HG03442 (cell line): Measurements from ENCODE around the gene SPEN.
"Not testable (repeated sequence)": the region's sequence is repeated elsewhere in the genome, so short reads cannot be mapped to it uniquely, and the experiment has no call there.

Experiments used
- ATAC-seq: cut with Tn5 transposase; IDR thresholded peaks from one replicate; pipeline ENCODE4 v1.9.1; 2021; ENCODE audit warnings: mild to moderate bottlenecking, moderate library complexity; ENCODE audit not compliant: unreplicated experiment

Gene SPEN

DNA sequence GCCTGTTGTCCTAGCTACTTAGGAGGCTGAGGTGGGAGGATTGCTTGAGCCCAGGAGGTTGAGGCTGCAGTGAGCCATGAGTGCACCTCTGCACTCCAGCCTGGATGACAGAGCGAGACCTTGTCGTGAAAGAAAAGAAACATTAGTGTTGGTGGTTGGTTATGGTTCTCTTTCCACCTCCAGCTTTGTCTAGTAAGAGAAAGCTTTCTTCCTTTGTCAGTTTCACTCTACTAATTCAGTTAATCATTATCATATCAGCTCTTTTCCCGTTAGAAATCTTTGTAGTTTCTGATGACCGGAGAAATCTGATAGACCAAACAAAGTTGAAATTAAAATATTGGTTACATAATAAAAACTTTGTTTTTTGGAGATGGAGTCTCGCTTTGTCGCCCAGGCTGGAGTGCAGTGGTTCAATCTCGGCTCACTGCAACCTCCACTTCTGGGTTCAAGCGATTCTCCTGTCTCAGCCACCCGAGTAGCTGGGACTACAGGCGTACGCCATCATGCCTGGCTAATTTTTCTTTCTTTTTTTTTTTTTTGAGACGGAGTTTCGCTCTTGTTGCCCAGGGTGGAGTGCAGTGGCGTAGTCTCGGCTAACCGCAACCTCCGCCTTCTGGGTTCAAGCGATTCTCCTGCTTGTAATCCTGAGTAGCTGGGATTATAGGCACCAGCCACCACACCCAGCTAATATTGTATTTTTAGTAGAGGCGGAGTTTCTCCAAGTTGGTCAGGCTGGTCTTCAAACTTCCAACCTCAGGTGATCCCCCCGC lies 49.5 kb downstream of the SPEN start:
- not testable (repeated sequence) for ATAC-seq

DNA sequence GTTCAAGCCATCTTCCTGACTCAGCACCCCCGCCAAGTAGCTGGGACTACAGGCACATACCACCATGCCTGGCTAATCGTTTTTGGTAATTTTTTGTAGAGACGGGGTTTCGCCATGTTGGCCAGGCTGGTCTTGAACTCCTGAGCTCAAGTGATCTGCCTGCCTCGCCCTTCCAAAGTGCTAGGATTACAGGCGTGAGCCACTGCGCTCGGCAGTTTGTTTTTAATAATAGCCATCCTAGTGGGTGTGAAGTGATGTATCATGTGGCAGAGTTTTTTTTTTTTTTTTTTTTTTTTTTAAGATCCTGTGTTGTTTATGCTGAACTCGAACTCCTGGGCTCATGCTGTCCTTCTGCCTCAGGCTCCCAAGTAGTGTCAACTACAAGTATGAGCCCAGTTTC lies 51.8 kb downstream of the SPEN start:
- no peak for ATAC-seq

DNA sequence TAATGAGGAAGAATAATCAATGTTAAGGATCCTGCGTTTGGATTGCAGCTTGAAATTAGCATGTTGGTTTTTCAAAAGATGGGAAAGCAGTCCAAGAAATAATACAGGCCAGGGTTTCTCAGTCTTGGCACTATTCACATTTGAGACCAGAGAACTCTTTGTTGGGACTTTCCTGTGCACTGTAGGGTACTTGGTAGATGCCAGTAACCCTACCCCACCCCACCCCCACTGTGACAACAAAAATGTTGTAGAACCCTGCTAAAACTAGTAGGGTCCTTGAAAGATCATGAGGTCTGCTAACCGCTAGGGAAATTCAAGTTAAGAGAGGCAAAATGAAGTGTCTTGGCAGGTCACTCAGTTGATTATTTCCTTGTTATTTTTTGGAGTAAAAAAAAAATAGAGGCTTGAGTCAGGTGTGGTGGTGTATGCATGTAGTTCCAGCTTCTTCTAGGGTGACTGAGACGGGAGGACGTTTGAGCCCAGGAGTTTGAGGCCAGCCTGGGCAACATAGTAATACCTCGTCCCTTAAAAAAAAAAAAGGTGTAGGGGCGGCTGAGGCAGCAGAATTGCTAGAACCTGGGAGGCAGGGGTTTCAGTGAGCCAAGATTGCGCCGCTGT lies 53.3 kb downstream of the SPEN start:
- ATAC-seq = no peak

DNA sequence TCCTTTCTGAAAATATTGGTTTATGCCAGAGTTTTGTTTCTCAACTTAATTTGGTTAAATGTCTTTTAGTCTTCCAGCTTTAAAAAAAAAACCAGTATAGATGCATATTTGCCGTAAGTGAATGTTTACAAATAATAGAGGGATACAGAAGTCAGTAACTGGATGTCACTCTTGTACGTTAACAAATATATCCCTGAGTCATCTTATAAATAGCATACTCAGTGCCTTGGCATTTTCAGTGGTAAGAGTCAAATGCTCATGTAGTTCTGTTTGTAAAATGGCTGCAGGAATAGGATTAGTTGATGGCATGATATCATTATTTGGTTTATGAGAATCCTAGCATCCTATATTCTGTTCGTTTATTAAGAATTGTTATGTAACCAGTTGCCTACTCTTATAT lies 55.4 kb downstream of the SPEN start:
- ATAC-seq = no peak

DNA sequence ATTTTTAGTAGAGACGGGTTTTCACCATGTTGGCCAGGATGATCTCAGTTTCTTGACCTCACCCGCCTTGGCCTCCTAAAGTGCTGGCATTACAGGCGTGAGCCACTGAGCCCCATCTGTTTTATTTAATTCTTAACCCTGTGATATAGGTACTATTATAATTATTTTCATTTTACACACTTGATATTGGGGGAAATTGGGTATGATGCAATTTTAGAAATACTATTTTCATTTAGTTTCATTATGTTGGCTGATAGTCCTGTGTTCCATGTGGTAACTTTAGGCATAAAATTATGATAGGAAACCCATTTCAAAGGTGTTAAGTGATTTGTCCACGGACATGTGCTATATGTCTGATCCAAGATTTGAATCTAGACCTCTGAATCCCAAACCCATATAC lies 61.1 kb downstream of the SPEN start:
- no peak for ATAC-seq

DNA sequence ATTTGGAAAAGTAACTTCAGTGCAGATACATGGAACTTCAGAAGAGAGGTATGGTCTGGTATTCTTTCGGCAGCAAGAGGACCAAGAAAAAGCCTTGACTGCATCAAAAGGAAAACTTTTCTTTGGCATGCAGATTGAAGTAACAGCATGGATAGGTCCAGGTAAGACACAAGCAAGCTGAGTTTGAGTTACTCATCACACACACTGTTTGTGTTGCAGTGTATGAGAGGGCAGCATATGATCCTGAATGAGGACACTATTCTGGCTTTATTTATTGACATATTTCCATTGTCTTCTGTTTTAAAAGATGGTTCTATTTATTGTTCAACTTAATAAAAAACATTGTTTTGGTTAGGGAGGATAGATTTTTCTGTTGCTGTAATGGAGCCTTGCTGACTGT lies 63.6 kb downstream of the SPEN start:
- ATAC-seq = no peak

DNA sequence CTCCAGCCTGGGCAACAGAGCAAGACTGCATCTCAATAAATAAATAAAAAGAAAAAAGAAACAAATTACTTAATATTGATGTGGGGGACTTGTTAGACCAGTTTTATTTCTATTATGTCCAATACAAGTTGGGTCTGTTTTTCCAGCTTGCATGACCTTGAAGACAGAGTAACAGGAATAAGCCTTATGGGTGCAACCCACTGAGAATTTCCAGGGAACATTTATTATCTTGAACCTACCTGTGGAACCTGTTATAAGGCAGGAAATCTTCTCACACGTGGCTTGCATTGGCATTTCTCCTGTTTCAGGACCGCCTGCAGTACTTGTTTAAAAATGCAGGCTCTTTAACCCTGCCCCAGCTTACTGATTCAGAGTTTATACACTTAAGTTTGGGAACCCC lies 64.4 kb downstream of the SPEN start:
- ATAC-seq = no peak

DNA sequence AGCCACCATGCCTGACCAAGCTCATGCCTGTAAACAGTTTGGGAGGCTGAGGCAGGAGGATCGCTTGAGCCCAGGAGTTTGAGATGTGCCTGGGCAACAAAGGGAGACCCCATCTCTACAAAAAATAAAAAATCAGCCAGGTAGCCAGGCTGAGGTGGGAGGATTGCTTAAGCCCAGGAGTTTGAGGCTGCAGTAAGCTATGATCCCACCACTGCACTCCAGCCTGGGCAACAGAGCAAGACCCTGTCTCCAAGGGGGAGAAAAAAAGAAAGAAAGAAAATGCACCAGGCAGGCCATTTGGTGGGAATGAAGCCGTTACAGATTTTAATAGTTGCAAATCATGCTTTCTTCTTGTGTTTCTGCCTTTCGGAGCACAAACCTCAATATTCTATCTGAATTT lies 66.1 kb downstream of the SPEN start:
- ATAC-seq = not testable (repeated sequence)

DNA sequence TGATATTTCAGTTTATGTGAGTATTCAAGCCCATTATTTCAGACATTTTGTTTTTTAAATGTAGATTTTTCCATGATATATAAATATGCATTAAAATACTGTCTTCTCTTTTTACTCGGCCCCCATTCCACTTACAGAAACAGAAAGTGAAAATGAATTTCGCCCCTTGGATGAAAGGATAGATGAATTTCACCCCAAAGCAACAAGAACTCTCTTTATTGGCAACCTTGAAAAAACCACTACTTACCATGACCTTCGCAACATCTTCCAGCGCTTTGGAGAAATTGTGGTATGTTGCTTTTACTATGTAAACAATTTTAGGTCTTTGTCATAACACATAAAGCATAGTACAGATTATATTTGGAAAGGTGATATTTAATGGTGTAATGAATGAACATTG lies 68.5 kb downstream of the SPEN start:
- ATAC-seq = no peak

DNA sequence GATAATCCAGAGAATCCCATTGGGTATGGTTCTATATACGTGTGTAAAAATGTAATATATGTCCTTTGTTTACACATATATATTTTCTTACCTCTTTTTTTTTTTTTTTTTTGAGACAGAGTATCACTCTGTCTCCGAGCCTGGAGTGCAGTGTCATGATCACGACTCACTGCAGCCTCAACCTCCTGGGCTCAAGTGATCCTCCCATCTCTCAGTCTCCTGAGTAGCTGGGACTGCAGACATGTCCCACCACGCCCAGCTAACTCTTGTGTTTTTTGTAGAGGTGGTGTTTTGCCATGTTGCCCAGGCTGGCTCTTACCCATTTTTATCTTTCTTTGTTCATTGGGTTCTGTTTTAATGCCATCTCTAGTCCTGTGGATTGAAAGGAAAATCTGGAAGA lies 68.9 kb downstream of the SPEN start:
- no peak for ATAC-seq

DNA sequence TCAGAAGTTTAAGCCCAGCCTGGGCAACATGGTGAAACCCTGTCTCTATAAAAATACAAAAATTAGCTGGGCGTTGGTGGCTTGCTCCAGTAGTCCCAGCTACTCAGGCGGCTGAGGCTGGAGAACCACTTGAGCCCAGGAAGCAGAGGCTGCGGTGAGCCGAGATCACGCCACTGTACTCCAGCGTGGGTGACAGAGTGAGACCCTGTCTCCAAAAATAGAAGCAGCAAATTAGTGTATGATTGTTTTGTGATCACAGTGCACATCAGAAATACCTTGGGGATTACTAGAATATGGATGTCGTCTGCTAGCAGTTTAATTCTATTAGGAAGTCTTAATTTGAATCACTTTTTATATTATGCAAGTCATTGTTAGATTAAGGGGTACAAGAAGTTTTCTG lies 69.4 kb downstream of the SPEN start:
- no peak for ATAC-seq

DNA sequence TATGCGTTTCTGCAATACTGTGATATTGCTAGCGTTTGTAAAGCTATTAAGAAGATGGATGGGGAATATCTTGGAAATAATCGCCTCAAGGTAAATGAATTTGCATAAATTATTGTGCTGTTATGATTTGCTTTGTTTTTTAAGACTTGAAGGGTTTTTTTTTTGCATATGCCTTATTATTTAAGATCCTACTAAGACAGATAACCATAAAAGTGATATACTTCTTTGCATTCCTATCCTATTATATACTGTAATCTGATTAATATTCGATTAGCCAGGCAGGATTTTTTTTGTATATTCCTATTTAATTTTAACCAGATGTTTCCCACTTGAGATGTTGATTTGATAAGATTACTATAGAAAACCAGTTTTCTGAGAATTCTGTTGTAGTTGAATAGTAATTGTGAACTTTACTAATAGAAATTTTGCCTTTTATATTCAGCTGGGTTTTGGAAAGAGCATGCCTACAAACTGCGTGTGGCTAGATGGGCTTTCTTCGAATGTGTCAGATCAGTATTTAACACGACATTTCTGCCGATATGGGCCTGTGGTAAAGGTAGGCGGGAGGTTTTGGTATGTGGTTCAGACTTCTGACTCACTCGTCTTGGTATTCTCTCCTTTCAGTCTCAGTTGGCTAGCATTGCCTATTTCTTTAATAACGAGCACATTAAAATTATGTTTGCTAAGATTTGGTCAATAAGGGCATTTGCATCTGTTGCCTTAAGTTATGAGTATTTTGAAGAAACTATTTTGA lies 71.6 kb downstream of the SPEN start:
- peak; percentile 79 for ATAC-seq

DNA sequence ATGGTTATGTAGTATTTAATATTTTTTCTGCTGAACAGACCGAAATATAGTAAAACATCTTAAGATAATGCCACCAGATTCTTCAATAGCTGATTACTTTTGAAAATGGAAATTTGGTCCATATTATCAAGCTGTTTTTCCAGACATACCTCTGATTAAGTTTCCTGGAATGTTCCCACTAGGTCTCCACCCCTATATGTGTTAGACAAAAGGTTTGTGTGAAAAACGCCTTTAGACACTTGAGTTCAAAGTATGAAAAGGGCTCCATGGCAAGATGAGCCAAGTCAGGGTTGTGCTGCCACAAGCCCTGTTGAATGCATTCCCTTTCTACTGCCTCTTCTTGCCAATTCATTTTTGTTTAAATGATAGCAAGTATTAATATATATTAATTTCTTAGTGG lies 75.7 kb downstream of the SPEN start:
- ATAC-seq = no peak

DNA sequence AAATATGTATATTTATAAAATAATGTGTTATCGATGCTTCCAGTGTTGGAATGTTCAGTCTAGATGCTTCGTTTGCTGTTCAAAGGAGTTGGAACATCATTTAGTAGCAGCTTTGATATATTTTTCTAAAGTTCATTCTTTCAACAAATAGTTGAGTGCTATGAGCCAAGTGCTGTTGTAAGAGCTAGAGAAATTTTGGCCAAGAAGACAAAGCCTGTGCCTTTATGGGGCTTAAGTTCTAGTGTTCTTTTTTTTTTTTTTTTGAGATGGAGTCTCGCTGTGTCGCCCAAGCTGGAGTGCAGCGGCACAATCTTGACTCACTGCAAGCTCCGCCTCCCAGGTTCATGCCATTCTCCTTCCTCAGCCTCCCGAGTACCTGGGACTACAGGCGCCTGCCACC lies 78.9 kb downstream of the SPEN start:
- not testable (repeated sequence) for ATAC-seq

DNA sequence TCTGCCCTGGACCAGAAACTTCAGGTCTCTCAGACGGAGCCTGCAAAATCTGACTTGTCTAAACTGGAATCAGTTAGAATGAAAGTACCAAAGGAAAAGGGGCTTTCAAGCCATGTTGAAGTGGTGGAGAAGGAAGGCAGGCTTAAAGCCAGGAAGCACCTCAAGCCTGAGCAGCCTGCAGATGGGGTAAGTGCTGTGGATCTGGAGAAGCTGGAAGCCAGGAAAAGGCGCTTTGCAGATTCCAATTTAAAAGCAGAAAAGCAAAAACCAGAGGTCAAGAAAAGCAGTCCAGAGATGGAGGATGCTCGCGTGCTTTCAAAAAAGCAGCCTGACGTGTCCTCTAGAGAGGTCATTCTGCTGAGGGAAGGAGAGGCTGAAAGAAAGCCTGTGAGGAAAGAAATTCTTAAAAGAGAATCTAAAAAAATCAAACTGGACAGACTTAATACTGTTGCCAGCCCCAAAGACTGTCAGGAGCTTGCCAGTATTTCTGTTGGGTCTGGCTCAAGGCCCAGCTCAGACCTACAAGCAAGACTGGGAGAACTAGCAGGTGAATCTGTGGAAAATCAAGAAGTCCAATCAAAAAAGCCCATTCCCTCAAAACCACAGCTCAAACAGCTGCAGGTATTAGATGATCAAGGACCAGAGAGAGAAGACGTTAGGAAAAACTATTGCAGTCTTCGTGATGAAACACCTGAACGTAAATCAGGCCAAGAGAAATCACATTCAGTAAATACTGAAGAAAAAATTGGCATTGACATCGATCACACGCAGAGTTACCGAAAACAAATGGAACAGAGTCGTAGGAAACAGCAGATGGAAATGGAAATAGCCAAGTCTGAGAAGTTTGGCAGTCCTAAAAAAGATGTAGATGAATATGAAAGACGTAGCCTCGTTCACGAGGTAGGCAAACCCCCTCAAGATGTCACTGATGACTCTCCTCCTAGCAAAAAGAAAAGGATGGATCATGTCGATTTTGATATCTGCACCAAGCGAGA lies 81.8 kb downstream of the SPEN start:
- no peak for ATAC-seq

DNA sequence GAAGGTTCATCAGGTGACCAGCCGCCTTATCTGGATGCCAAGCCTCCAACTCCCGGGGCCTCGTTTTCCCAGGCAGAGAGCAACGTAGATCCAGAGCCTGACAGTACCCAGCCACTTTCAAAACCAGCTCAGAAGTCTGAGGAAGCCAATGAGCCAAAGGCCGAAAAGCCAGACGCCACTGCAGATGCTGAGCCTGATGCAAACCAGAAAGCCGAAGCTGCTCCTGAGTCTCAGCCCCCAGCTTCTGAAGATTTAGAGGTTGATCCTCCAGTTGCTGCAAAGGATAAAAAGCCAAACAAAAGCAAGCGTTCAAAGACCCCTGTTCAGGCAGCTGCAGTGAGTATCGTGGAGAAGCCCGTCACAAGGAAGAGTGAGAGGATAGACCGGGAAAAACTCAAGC lies 83.9 kb downstream of the SPEN start:
- no peak for ATAC-seq

DNA sequence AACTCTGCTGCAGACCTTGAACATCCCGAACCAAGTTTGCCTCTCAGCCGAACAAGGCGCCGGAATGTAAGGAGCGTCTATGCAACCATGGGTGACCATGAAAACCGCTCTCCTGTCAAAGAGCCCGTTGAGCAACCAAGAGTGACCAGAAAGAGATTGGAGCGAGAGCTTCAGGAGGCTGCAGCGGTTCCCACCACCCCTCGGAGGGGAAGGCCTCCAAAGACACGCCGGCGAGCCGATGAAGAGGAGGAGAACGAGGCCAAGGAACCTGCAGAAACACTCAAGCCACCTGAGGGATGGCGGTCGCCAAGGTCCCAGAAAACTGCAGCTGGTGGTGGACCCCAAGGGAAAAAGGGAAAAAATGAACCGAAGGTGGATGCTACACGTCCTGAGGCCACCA lies 84.4 kb downstream of the SPEN start:
- ATAC-seq = no peak

DNA sequence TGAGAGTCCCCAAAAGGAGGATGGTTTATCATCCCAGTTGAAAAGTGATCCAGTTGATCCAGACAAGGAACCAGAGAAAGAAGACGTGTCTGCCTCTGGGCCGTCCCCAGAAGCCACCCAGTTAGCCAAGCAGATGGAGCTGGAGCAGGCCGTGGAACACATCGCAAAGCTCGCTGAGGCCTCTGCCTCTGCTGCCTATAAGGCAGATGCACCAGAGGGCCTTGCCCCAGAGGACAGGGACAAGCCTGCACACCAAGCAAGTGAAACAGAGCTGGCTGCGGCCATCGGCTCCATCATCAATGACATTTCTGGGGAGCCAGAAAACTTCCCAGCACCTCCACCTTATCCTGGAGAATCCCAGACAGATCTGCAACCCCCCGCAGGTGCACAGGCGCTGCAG lies 85.1 kb downstream of the SPEN start:
- no peak for ATAC-seq

DNA sequence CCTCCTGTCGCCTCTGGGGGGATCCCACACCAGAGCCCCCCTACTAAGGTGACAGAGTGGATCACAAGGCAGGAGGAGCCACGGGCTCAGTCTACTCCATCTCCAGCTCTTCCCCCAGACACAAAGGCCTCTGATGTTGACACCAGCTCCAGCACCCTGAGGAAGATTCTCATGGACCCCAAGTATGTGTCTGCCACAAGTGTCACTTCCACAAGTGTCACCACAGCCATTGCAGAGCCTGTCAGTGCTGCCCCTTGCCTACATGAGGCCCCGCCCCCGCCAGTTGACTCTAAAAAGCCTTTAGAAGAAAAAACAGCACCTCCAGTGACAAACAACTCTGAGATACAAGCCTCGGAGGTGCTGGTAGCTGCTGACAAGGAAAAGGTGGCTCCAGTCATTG lies 86.2 kb downstream of the SPEN start:
- ATAC-seq = no peak

DNA sequence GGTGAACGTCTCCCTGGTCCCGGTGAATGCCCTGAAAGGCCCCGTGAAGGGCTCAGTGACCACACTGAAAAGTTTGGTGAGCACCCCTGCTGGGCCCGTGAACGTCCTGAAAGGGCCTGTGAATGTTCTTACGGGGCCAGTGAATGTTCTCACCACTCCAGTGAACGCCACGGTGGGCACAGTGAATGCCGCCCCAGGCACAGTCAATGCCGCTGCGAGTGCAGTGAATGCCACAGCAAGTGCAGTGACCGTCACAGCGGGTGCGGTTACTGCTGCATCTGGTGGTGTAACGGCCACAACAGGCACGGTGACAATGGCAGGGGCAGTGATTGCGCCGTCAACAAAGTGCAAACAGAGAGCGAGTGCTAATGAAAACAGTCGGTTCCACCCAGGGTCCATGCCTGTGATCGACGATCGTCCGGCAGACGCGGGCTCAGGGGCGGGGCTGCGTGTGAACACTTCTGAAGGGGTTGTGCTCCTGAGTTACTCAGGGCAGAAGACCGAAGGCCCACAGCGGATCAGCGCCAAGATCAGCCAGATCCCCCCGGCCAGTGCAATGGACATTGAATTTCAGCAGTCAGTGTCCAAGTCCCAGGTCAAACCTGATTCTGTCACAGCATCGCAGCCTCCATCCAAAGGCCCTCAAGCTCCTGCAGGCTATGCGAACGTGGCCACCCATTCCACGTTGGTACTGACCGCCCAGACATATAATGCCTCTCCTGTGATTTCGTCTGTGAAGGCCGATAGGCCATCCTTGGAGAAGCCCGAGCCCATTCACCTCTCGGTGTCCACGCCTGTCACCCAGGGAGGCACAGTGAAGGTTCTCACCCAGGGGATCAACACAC lies 86.9 kb downstream of the SPEN start:
- ATAC-seq = no peak
